HAP-1 (cell line): Measurements from ENCODE around the gene ELOVL6.
"Not testable (repeated sequence)": the region's sequence is repeated elsewhere in the genome, so short reads cannot be mapped to it uniquely, and the experiment has no call there.

Source experiments
- DNase-seq, 2 experiments: peaks; one replicate each; pipeline ENCODE4 v3.0.0-alpha.2; 2016 to 2020; ENCODE audit warnings: low spot score in 2 of 2
- H3K27me3 ChIP-seq: fragments of 250-450 bp; sonication (Bioruptor Pico); 2 replicates; pipeline ENCODE4 v1.5.1; 2020; ENCODE audit warnings: low read depth, mild to moderate bottlenecking, moderate library complexity
- H3K36me3 ChIP-seq: fragments of 250-450 bp; sonication (Bioruptor Pico); replicated peaks from 2 replicates; pipeline ENCODE4 v1.5.1; 2020; ENCODE audit warnings: mild to moderate bottlenecking
- H3K4me1 ChIP-seq: fragments of 250-450 bp; sonication (Bioruptor Pico); 2 replicates; pipeline ENCODE4 v1.5.1; 2020; ENCODE audit warnings: mild to moderate bottlenecking
- H3K4me3 ChIP-seq: fragments of 250-450 bp; sonication (Bioruptor Pico); 2 replicates; pipeline ENCODE4 v1.5.1; 2020; ENCODE audit warnings: mild to moderate bottlenecking, moderate library complexity
- H3K9me3 ChIP-seq: fragments of 250-450 bp; sonication (Bioruptor Pico); 2 replicates; pipeline ENCODE4 v1.5.1; 2020; ENCODE audit warnings: mild to moderate bottlenecking, moderate library complexity
- in situ Hi-C: fragments of 300-500 bp; cut with MboI; formaldehyde crosslinking; loops from 3 replicates; pipeline ENCODE4 v1.14.3; 2020; ENCODE audit warnings: low sequenced_read_pairs, inconsistent platforms, mixed read lengths

Gene ELOVL6

DNA sequence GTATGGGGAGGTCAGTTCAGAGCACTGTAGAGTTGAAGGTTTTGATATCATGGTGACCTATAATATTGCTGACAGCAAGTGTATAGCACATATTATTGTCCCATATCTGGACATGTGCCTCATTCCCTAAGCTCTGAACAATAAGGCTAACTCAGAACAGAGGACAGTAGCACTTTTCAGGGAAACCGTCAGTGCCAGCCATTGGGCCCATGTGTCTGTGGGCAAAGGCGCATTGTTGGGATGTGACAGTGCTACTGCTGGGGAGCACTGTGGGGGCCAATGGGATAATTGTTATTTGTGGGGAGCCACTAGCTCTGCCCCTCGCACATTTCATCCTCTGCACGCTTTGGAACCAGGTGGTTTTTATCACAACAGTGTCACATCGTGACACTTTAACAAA is 136.2 kb downstream of the ELOVL6 start:
- Histone ChIP-seq H3K4me1 (no peaks in the 10 kb centered on the region), H3K4me3 (no peak overlapping the region), H3K9me3 (no peaks in the 10 kb centered on the region), H3K27me3 (no peaks in the 10 kb centered on the region), H3K36me3 (no peaks in the 10 kb centered on the region)
- DNase-seq = no peak
- in situ Hi-C loops = no loop called here

GRCh38 chr4:110061076-110061475 is 137.3 kb downstream of the ELOVL6 start:
- Histone ChIP-seq H3K4me1 (no peaks in the 10 kb centered on the region), H3K4me3 (no peak overlapping the region), H3K36me3 (peaks cover 3% of the 10 kb centered on the region), H3K9me3 (no peaks in the 10 kb centered on the region), H3K27me3 (no peaks in the 10 kb centered on the region)
- no peak for DNase-seq
- in situ Hi-C loops = no loop called here

DNA sequence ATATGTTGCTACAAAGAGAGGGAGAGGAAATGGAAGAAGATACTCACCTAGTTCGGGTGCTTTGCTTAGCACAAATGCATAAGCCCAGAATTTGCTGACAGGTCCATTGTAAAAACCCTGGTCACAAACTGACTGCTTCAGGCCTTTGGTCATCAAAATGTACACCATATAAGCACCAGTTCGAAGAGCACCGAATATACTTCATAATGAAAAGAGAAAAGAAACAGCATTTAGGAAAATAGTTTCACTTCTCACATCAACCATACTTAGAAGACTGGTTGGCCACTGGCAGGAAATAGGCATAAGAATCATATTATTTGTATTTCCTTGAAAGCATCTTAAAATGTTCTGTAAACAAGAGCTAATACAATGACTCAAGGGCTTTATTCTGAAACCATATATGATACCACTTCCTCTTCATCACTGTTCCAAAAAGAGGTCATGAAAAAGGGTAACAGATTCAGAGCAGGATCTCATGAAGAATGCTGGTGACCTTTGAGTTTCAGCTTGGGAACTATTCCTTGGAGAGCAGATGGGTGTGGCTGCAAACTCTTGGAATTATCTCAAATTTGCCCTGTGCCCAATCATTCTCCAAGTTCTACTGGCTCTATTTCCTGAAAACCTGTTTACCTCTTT is 138.7 kb downstream of the ELOVL6 start:
- H3K4me3 ChIP-seq = no peak overlapping the region
- in situ Hi-C loops = no loop called here
- no peak for DNase-seq
- no peaks in the 10 kb centered on the region for H3K27me3 ChIP-seq
- H3K4me1 ChIP-seq = no peaks in the 10 kb centered on the region
- H3K9me3 ChIP-seq = no peaks in the 10 kb centered on the region
- H3K36me3 ChIP-seq = peaks cover 3% of the 10 kb centered on the region

- in situ Hi-C loops = no loop called here
- Histone ChIP-seq H3K36me3 (peaks cover 7% of the 10 kb centered on the region), H3K27me3 (no peaks in the 10 kb centered on the region), H3K4me1 (no peaks in the 10 kb centered on the region), H3K9me3 (no peaks in the 10 kb centered on the region), H3K4me3 (no peak overlapping the region)
- DNase-seq = no peak
These were observed 139.7 kb downstream of the ELOVL6 start for GRCh38 chr4:110058677-110059076.

- H3K9me3 ChIP-seq = no peaks in the 10 kb centered on the region
- no peak overlapping the region for H3K4me3 ChIP-seq
- H3K36me3 ChIP-seq = peaks cover 23% of the 10 kb centered on the region
- DNase-seq = no peak
- no peaks in the 10 kb centered on the region for H3K27me3 ChIP-seq
- H3K4me1 ChIP-seq = no peaks in the 10 kb centered on the region
- in situ Hi-C loops = no loop called here
These were observed 143.2 kb downstream of the ELOVL6 start for GRCh38 chr4:110055158-110055768.

- in situ Hi-C loops = no loop called here
- no peak overlapping the region for H3K4me3 ChIP-seq
These were observed 148.2 kb downstream of the ELOVL6 start for GRCh38 chr4:110049951-110050925.

GRCh38 chr4:110046588-110047049 is 151.8 kb downstream of the ELOVL6 start:
- peaks cover 2% of the 10 kb centered on the region; the same call in 1 of the 2 replicates for H3K4me1 ChIP-seq
- H3K36me3 ChIP-seq = peaks cover 19% of the 10 kb centered on the region
- no peaks in the 10 kb centered on the region for H3K27me3 ChIP-seq
- H3K9me3 ChIP-seq = no peaks in the 10 kb centered on the region
- H3K4me3 ChIP-seq = no peak overlapping the region
- in situ Hi-C loops = no loop called here
- DNase-seq = no peak

More at GRCh38 chr4:110049951-110050925, 148.2 kb downstream of the ELOVL6 start:
- no peaks in the 10 kb centered on the region for H3K4me1 ChIP-seq
- H3K36me3 ChIP-seq = peaks cover 27% of the 10 kb centered on the region
- H3K27me3 ChIP-seq = no peaks in the 10 kb centered on the region
- H3K9me3 ChIP-seq = no peaks in the 10 kb centered on the region
- peak; percentile 23 to 54 for DNase-seq

DNA sequence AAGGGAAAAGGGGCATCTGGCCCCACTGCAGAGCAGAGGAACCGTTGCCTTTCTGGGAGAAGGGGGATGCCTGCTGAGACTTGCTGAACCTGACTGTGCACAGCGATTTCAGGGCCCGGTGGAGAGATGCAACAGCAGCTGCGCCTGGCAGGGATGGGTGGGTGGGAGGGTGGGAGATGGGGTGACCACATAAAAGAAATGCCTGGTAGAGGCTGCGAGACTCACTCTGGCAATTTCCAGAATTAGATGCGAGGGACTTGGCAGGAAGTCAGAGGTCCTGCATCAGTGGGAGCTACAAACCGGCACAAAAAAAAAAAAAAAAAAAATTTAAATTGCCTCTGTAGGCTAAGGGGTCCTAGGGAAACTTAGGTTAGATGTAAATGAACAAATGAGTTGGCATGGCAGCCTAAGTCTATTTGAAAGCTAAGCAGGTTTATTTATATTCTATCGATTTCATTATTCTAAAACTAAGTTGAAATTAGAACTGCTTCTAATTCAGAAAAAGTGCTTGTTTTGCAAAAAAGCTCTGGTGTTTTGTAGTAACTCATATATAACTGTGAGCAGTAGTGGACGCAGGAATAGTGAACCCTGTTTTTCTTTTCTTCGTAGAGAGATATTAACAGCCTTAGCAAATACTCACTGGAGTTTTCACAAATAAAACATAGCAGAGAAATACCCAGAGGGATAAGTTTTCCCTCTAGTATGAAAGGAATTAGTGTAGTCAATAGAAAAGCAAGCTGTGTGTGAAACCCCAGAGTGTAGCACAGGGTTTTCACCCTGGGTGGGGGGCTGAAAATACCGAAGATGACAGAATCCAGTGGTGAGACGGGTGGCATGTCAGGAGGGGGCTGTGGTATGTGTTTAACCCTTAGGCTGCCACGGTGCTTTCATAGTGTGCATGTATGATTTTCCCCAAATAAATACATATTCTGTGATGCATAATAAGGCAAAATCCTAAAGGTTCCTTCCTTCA is 155.6 kb downstream of the ELOVL6 start:
- in situ Hi-C loops = no loop called here

GRCh38 chr4:110041735-110042134 is 156.7 kb downstream of the ELOVL6 start:
- no peaks in the 10 kb centered on the region for H3K27me3 ChIP-seq
- in situ Hi-C loops = no loop called here
- no peak for DNase-seq

More for the DNA sequence above, 155.6 kb downstream of the ELOVL6 start:
- H3K27me3 ChIP-seq = no peaks in the 10 kb centered on the region
- H3K9me3 ChIP-seq = no peaks in the 10 kb centered on the region
- H3K4me3 ChIP-seq = no peak overlapping the region
- no peak for DNase-seq
- peaks cover 2% of the 10 kb centered on the region; the same call in 1 of the 2 replicates for H3K4me1 ChIP-seq
- no peaks in the 10 kb centered on the region for H3K36me3 ChIP-seq

DNA sequence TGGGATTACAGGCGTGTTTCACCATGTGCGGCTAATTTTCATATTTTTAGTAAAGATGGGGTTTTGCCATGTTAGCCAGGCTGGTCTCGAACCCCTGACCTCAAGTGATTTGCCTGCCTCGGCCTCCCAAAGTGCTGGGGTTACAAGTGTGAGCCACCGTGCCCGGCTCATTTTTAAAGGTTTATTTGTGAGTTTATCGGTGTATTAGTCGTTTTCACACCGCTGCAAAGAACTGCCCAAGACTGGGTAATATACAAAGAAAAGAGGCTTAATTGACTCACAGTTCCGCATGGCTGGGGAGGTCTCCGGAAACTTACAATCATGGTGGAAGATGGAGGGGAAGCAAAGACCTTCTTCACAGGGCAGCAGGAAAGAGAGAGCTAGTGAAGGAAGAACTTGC is 159.3 kb downstream of the ELOVL6 start:
- DNase-seq, H3K9me3 ChIP-seq, H3K27me3 ChIP-seq, H3K4me3 ChIP-seq, in situ Hi-C loops, H3K4me1 ChIP-seq, H3K36me3 ChIP-seq: not testable (repeated sequence)

More at GRCh38 chr4:110041735-110042134, 156.7 kb downstream of the ELOVL6 start:
- Histone ChIP-seq H3K4me1 (peaks cover 2% of the 10 kb centered on the region; the same call in 1 of the 2 replicates), H3K9me3 (no peaks in the 10 kb centered on the region), H3K4me3 (no peak overlapping the region), H3K36me3 (no peaks in the 10 kb centered on the region)

GRCh38 chr4:110034026-110034393 is 164.4 kb downstream of the ELOVL6 start:
- H3K4me3 ChIP-seq = no peak overlapping the region
- H3K4me1 ChIP-seq = peaks cover 7% of the 10 kb centered on the region
- H3K27me3 ChIP-seq = no peaks in the 10 kb centered on the region
- no peaks in the 10 kb centered on the region for H3K36me3 ChIP-seq
- H3K9me3 ChIP-seq = peaks cover 3% of the 10 kb centered on the region; the same call in 1 of the 2 replicates
- in situ Hi-C loops = no loop called here
- DNase-seq = no peak

- in situ Hi-C loops = no loop called here
- H3K4me1 ChIP-seq = peaks cover 7% of the 10 kb centered on the region
- H3K4me3 ChIP-seq = no peak overlapping the region
- DNase-seq = no peak
- no peaks in the 10 kb centered on the region for H3K27me3 ChIP-seq
- no peaks in the 10 kb centered on the region for H3K36me3 ChIP-seq
- peaks cover 3% of the 10 kb centered on the region; the same call in 1 of the 2 replicates for H3K9me3 ChIP-seq
These were observed 164.9 kb downstream of the ELOVL6 start for GRCh38 chr4:110033355-110034025.
